ENCODE measurements around the gene FADS2. TPM values are rescaled to one million over a fixed set of nuclear protein-coding genes. Genes with fewer than 3 reads are reported as not detected.

The FADS2 gene
- total and polyA plus RNA-seq, 10 of the 15 experiments (the other 5 are each of a cell fraction or from before 2014, with no cell fraction given): 3.3 to 313 (median 149) TPM

- DNase-seq (ENCODE audit: low read depth, low spot score) (peak; percentile 87), FAIRE-seq (peak; percentile 95), ATAC-seq (peak; percentile 97)
- H3K36me3 ChIP-seq (ENCODE audit: control insufficient read depth in 2 of 2, insufficient read depth in 2 of 2, low read length in 1 of 2): peaks cover 11 to 18% of the 10 kb centered on the region in 2 experiments
- peaks cover 76% of the 10 kb centered on the region for H3K79me2 ChIP-seq (ENCODE audit: control insufficient read depth, insufficient read depth, low read length)
- H3K9me3 ChIP-seq (replicated peaks; ENCODE audit: control insufficient read depth, insufficient read depth, low read length): no peaks in the 10 kb centered on the region
- ChIA-PET CTCF (interaction anchor here (0.7 to 2.4 kb wide), 10 partner anchors 16 to 274 kb away, joined by 3 to 23 read pairs (median 5); partner anchors contain the start of genes FADS1 and FEN1), RAD21 (ENCODE audit: unreplicated experiment) (interaction anchor here (0.7 to 2.4 kb wide), 11 partner anchors 15 to 274 kb away, joined by 3 to 15 read pairs (median 3); partner anchors contain the start of gene FEN1), POLR2A (interaction anchor here (0.7 to 4.8 kb wide), 11 partner anchors 14 to 278 kb away, joined by 3 to 76 read pairs (median 4); partner anchors contain the start of genes FADS1, FEN1 and TMEM258), SMC1A (ENCODE audit: uncharacterized antibody, unreplicated experiment) (interaction anchor here (0.7 to 2.3 kb wide), 7 partner anchors 14 to 87 kb away, joined by 3 to 18 read pairs (median 3); no protein-coding TSS in a partner anchor)
- H3K4me3 ChIP-seq: peak overlapping the region; percentile 40
- intact Hi-C loops (cut with micrococcal nuclease; ENCODE audit: unreplicated experiment) (loop anchor here (2.0 kb wide), 1 partner anchor 42 kb away; the partner anchor contains the start of genes FEN1 and TMEM258), in situ Hi-C loops (cut with MboI) (no loop called here)
- peak overlapping the region; percentile 95 for H3K27ac ChIP-seq (ENCODE audit: control insufficient read depth, insufficient read depth)
- peaks cover 36% of the 10 kb centered on the region for H3K4me1 ChIP-seq (ENCODE audit: control insufficient read depth, insufficient read depth, low read length)
- peak overlapping the region; percentile 49 for H2AFZ ChIP-seq (ENCODE audit: control insufficient read depth, low read depth, low read length)
- H4K20me1 ChIP-seq (ENCODE audit: control insufficient read depth, insufficient read depth): no peaks in the 10 kb centered on the region
- BruUV-seq (replicated peaks): TSS peak; percentile 99
- H3K27me3 ChIP-seq (replicated peaks in 1 of 2; ENCODE audit: control insufficient read depth in 2 of 2, insufficient read depth in 2 of 2, low read length in 1 of 2): no peaks in the 10 kb centered on the region
- H3K9ac ChIP-seq (ENCODE audit: control insufficient read depth, insufficient read depth, low read length): peak overlapping the region; percentile 73
- 44% methylated on average over 11 of the region's 12 CpGs for WGBS (ENCODE audit: insufficient coverage, insufficient replicate concordance, low lambda C conversion rate, missing lambda C conversion rate)
- peak overlapping the region; percentile 87 for H3K4me2 ChIP-seq (ENCODE audit: control insufficient read depth, insufficient read depth)
- TF ChIP-seq POLR2A (IDR thresholded peaks at IDR 0.05; ENCODE audit: low read depth, low read length) (peak; percentile 76), ELK1 (IDR thresholded peaks at IDR 0.05; ENCODE audit: low read depth, low read length) (no peak), YY1 (IDR thresholded peaks at IDR 0.05; ENCODE audit: low read depth, low read length) (peak; percentile 72), PAX5 (IDR thresholded peaks at IDR 0.05; ENCODE audit: borderline replicate concordance, low read depth, low read length) (0 out of 2 replicates have a peak, but pooled peaks have one; percentile 31), HDGF (IDR thresholded peaks at IDR 0.05) (peak; percentile 73; the same call in 1 of the 2 replicates), CREB1 (IDR thresholded peaks at IDR 0.05; ENCODE audit: low read depth) (peak; percentile 3; the same call in 1 of the 2 replicates), NFIC (IDR thresholded peaks at IDR 0.05; ENCODE audit: low read depth, low read length) (no peak), RELA (IDR thresholded peaks at IDR 0.05; ENCODE audit: borderline replicate concordance, partially characterized antibody) (peak; percentile 25), ZZZ3 (IDR thresholded peaks at IDR 0.05; ENCODE audit: control insufficient read depth, insufficient read length, low read depth) (no peak), CBFB (IDR thresholded peaks at IDR 0.05; ENCODE audit: low read depth) (0 out of 2 replicates have a peak, but pooled peaks have one; percentile 35), SPI1 (IDR thresholded peaks at IDR 0.05; ENCODE audit: borderline replicate concordance, insufficient read depth, low read depth, low read length) (peak; percentile 49; the same call in 1 of the 2 replicates), NFYB (IDR thresholded peaks at IDR 0.05; ENCODE audit: insufficient read depth, low read depth, low read length) (no peak), POLR2AphosphoS5 (IDR thresholded peaks at IDR 0.05; ENCODE audit: low read length) (peak; percentile 80), PRDM15 (CRISPR knock-in tag; IDR thresholded peaks at IDR 0.05) (no peak), IKZF2 (IDR thresholded peaks at IDR 0.05) (no peak), TAF1 (IDR thresholded peaks at IDR 0.05; ENCODE audit: borderline replicate concordance, low read depth, low read length) (peak; percentile 84; the same call in 1 of the 2 replicates), SREBF1 (IDR thresholded peaks at IDR 0.05; ENCODE audit: low read length) (peak; percentile 80; the same call in 1 of the 2 replicates), EGR1 (IDR thresholded peaks at IDR 0.05; ENCODE audit: borderline replicate concordance in 1 of 2, low read depth in 2 of 2, low read length in 2 of 2) (no peak), ZNF217 (IDR thresholded peaks at IDR 0.05) (no peak), EED (IDR thresholded peaks at IDR 0.05; ENCODE audit: low read depth) (peak; percentile 8; the same call in 1 of the 2 replicates)
These were observed 6.4 kb downstream of the FADS2 start for GRCh38 chr11:61834278-61835048.

All from GM12878 (cell line).